Stimulated activated naive CD8-positive, alpha-beta T cell treated with anti-CD3 and anti-CD28 coated beads, Interleukin-15, Interleukin-2, amounts not matched to agents 100 U/mL and 50 U/mL, for 24 hours (primary cell): Measurements from ENCODE around the gene LTC4S.
A peak's percentile ranks its signal among the peaks of the same experiment; 100 is the strongest.
"Not testable (repeated sequence)": the region's sequence is repeated elsewhere in the genome, so short reads cannot be mapped to it uniquely, and the experiment has no call there.

ENCODE experiments used
- ATAC-seq: fragments of 150-1000 bp; cut with Tn5 transposase; one replicate; pipeline ENCODE4 v1.10.0; 2021
- DNase-seq: peaks from one replicate; pipeline ENCODE4 v3.0.0; 2021

LTC4S gene

DNA sequence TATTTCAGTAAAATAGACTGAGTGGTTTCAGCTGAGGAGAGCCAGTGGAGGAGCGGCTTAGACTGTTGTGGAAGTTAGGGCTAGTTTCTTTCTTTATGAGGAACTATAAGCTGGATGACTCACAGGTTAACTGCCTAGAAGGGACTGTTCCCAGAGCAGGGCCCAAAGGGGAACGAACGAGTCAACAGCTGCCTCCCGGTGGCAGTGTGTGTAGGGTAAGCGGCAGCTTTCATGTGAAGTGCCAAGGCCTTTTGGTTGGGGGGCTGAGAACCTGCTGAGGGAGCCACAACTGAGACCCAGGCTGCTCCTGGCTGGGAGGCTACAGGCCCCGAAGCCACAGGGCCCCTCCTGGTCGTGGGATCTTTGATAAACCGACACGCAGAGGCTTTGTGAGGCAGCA, 33.9 kb downstream of the LTC4S start:
- DNase-seq (peak; percentile 71), ATAC-seq (peak; percentile 99)

DNA sequence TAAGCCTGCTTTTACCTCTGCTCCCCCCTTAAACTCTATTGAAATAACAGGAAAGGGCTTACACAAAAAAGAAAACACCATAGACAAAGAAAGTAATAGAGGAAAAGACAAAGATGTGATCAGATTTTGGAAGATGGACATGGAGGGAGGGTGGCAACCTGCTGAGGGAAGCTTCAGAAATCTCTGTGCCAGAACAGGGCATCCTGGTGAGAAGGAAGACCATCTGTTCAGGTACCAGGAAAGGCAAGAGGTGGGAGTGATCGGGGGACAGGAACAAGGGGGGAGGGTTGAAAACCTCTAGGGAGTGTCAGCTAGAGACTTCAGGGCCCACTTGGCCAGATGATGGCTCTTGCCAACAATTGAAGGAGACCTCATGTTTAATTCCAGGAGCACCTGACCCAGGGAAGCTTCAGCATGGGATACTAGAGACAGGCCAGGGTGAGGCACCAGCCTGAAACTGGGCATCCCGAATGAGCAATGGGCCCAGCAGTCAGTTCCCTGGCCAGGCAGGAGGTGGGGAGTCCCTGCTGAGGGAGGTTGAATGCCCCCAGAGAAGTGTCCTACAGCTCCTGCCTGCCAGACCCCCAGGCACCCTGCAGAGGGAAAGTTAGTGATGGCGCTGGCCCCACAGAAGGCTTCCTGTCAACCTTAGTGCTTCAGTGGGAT, 35.1 kb downstream of the LTC4S start:
- ATAC-seq, result no peak
- no peak for DNase-seq

- no peak for ATAC-seq
- DNase-seq, result no peak
Measured at GRCh38 chr5:179829732-179830435, 36.1 kb downstream of the LTC4S start.

DNA sequence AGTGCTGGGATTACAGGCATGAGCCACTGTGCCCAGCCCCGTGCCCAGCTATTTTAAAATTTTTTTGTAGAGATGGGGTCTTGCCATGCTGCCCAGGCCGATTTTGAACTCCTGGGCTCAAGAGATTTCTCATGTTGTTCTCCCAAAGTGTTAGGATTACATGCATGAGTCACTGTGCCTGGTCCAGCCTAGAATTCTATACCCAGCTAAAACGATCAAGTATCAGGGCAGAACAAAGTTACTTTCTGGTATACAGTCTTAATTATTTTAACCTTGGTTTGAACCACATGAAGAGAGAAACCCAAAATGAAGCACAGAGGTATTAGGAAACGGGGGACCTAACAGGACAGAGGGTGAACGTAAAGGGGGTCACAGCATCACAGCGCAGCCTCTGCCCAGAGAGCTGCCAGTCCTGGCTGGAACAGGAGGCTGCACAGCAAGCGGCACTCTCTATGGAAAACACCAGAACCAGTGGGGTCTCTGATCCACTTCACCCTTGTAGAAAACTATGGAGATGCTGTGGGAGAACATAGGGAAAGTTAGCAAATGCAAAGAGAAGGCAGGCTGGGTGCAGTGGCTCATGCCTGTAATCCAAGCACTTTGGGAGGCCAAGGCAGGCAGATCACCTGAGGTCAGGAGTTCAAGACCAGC, 37.2 kb downstream of the LTC4S start:
- DNase-seq, result no peak
- ATAC-seq, result no peak

DNA sequence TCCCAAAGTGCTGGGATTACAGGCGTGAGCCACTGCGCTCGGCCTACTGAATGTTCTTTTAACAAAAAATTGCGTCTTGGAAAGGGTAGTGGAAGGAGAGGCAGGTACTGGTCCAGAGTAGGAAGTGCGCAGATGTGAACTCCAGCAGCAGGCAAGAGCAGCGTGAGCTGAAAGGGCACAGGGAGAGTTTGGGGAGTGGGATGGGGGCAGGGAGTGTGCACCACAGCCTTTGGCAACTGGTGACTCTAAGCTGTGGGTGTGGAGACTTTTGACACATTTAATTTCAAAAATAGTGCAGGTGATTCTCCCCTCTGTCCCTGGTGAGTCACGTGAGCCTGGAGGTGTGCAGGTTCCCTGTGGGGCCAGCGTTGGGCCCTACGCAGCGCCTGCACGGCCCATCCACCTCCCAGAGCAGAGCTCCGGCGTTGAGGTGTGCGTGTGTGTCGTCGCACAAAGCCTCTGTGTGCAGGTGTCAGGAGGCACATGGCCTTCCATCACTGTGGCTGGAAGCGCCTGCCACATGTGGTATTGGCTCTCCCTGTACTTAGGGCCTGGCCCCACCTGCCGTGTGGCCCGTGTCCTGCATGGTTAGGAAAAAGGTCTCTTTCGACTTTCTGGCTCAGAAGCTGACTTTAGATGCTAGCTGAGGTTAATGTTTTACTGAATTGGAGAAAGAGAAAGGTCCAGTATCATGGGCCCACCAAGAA, 38.4 kb downstream of the LTC4S start:
- no peak for DNase-seq
- ATAC-seq, result no peak

DNA sequence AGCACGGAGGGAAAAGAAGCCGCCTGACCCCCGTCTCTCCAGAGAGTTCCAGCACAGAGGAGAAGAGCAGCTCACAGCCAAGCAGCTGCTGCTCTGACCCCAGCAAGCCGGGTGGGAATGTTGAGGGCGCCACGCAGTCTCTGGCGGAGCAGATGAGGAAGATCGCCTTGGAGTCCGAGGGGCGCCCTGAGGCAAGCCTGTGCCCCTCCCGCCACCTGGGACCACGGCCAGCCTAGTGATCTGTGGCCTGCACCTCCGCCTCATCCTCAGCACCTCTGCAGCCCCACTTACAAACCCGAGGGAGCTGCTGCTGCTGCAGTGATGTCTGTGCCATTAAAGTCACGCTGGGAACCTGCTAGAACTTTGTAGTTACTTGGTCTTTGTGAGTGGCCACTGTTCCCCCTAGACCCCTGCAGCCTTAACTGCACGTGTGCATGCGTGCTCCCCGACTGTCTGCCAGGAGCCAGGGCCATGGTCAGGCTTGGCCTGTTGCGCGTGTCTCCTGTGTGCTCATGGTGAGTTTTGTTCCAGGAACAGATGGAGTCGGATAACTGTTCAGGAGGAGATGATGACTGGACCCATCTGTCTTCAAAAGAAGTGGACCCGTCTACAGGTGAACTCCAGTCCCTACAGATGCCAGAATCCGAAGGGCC, 39.4 kb downstream of the LTC4S start:
- no peak for DNase-seq
- ATAC-seq, result no peak

- ATAC-seq (no peak), DNase-seq (no peak)
Measured at GRCh38 chr5:179833709-179834070, 39.9 kb downstream of the LTC4S start.

- DNase-seq (no peak), ATAC-seq (no peak)
Measured at GRCh38 chr5:179834120-179834519, 40.3 kb downstream of the LTC4S start.

GRCh38 chr5:179834871-179835270, 41.1 kb downstream of the LTC4S start:
- ATAC-seq, DNase-seq: not testable (repeated sequence)

GRCh38 chr5:179836225-179837019, 42.6 kb downstream of the LTC4S start:
- peak; percentile 60 for DNase-seq
- peak; percentile 96 for ATAC-seq

DNA sequence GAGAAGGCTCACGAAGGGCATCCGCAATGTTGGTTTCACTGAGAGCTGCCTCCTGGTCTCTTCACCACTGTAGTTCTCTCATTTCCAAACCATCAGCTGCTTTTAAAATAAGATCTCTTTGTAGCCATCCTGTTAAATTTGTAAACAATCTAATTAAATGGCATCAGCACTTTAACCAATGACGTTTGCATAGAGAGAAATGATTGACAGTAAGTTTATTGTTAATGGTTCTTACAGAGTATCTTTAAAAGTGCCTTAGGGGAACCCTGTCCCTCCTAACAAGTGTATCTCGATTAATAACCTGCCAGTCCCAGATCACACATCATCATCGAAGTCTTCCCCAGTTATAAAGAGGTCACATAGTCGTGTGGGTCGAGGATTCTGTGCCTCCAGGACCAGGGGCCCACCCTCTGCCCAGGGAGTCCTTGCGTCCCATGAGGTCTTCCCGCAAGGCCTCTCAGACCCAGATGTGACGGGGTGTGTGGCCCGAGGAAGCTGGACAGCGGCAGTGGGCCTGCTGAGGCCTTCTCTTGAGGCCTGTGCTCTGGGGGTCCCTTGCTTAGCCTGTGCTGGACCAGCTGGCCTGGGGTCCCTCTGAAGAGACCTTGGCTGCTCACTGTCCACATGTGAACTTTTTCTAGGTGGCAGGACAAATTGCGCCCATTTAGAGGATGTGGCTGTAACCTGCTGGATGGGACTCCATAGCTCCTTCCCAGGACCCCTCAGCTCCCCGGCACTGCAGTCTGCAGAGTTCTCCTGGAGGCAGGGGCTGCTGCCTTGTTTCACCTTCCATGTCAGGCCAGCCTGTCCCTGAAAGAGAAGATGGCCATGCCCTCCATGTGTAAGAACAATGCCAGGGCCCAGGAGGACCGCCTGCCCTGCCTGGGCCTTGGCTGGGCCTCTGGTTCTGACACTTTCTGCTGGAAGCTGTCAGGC, 43.6 kb downstream of the LTC4S start:
- DNase-seq (no peak), ATAC-seq (no peak)

DNA sequence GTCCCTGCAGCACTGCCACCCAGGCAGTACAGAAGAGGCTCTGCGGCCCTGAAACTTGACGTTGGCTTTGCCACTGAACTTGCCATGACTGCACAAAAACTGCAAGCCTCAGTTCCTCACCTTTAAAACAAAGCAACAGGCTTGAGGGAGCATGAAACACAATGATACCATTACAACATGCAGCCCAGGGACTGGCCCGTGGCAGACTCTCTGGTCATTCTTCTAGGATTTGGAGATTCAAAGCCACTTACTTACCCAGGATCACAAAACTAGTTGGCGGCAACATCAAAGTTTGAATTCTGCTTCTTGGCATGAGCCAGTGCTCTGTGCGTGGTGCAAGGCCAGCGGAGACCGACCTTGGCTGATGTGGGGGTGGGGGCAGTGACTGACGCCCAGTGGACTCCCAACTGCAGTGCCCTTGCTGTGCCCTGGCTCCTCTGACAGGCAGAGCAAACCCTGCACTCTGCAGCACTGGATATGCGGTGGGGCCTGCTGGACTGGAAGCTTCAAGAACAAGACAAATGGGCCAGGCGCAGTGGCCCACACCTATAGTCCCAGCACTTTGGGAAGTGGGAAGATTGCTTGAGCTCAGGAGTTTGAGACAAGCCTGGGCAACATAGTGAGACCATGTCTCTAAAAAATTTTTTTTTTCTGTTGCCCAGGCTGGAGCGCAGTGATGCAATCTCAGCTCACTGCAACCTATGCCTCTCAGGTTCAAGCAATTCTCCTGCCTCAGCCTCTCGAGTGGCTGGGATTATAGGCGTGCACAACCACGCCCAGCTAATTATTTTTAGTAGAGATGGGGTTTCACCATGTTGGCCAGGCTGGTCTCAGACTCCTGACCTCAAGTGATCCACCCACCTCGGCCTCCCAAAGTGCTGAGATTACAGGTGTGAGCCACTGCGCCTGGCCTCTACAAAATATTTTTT, 45.8 kb downstream of the LTC4S start:
- no peak for DNase-seq
- ATAC-seq, result no peak

DNA sequence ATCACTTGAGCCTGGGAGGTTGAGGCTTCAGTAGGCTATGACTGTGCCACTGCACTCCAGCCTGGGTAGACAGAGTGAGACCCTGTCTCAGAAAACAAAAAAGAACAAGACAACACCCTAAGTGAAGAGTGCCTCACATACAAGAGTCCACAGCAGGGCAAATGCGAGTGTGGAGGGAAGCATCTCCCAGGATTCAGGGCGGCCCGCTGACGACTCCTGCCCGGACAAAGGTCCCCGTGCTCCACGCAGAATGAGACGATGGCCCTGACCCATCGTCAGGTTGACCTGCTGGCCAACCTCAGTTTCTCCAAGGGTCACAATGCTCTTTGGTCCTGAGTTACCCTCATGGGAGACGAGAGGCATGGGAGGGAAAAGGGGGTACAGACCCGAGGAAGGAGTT, 46.5 kb downstream of the LTC4S start:
- ATAC-seq, result no peak

GRCh38 chr5:179840766-179841165, 47.0 kb downstream of the LTC4S start:
- no peak for ATAC-seq

More for the DNA sequence above, 46.5 kb downstream of the LTC4S start:
- no peak for DNase-seq

DNA sequence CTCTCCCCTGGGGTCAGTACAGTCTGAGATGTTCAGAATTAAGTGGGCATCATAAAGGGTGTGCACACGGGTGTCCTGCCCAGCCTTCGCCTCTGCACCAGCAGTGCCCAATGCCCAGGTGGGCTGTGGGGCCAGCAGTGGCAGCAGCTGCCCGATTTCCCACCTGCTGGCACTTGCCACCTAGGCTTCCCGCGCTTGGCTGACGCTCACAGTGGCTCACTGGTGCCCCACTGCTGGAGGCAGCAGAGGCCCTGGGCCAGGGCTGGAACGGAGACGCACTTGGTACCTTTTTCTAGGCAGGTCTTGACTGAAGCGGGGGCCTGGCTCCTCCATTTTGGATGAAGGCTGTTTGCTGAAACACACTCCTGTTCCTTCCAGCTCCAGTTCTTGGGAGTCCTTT, 47.8 kb downstream of the LTC4S start:
- no peak for ATAC-seq
- DNase-seq, result no peak

More at GRCh38 chr5:179840766-179841165, 47.0 kb downstream of the LTC4S start:
- no peak for DNase-seq
